NCI-H1694 (cell line): Measurements from ENCODE around the gene FIBIN.
"Not testable (repeated sequence)": the region's sequence is repeated elsewhere in the genome, so short reads cannot be mapped to it uniquely, and the experiment has no call there.

Experiments
- DNase-seq: peaks from one replicate; lab custom pipeline; 2025; lab: John Stamatoyannopoulos, UW

The FIBIN gene

GRCh38 chr11:26993965-26994457 lies at the start of gene FIBIN:
Gene FIBIN (plus strand): TSS chr11:26994112. CDS start chr11:26994527, 415 bp downstream.
- no peak for DNase-seq

GRCh38 chr11:26944866-26945664 lies 48.8 kb upstream of the FIBIN start:
- DNase-seq: no peak

GRCh38 chr11:26946257-26946716 lies 47.6 kb upstream of the FIBIN start:
- DNase-seq: no peak

GRCh38 chr11:26947379-26947844 lies 46.5 kb upstream of the FIBIN start:
- DNase-seq: no peak

GRCh38 chr11:26947904-26948639 lies 45.8 kb upstream of the FIBIN start:
- DNase-seq: no peak

- no peak for DNase-seq
Measured at GRCh38 chr11:26948881-26949280, 45.0 kb upstream of the FIBIN start.

- no peak for DNase-seq
Measured at GRCh38 chr11:26949846-26950245, 44.1 kb upstream of the FIBIN start.

- DNase-seq: no peak
Measured at GRCh38 chr11:26950260-26950719, 43.6 kb upstream of the FIBIN start.

GRCh38 chr11:26951809-26952515 lies 42.0 kb upstream of the FIBIN start:
- DNase-seq: no peak

GRCh38 chr11:26953770-26954392 lies 40.0 kb upstream of the FIBIN start:
- DNase-seq: no peak

GRCh38 chr11:26958005-26958701 lies 35.8 kb upstream of the FIBIN start:
- DNase-seq: no peak

GRCh38 chr11:26958702-26959049 lies 35.2 kb upstream of the FIBIN start:
- DNase-seq: no peak

GRCh38 chr11:26960281-26960680 lies 33.6 kb upstream of the FIBIN start:
- DNase-seq: no peak

GRCh38 chr11:26963764-26964163 lies 30.1 kb upstream of the FIBIN start:
- DNase-seq: no peak

GRCh38 chr11:26964339-26964738 lies 29.6 kb upstream of the FIBIN start:
- DNase-seq: no peak

- not testable (repeated sequence) for DNase-seq
Measured at GRCh38 chr11:26964847-26965485, 28.9 kb upstream of the FIBIN start.

GRCh38 chr11:26971961-26972360 lies 22.0 kb upstream of the FIBIN start:
- DNase-seq: no peak

GRCh38 chr11:26974069-26974783 lies 19.7 kb upstream of the FIBIN start:
- DNase-seq: no peak

- no peak for DNase-seq
Measured at GRCh38 chr11:26974996-26975395, 18.9 kb upstream of the FIBIN start.

- no peak for DNase-seq
Measured at GRCh38 chr11:26976389-26976788, 17.5 kb upstream of the FIBIN start.
